Muscle layer of colon (tissue), 2 donors: Measurements from ENCODE around the gene ARHGAP22.

ENCODE experiments used
- H3K27ac ChIP-seq: one replicate; pipeline ENCODE4 v1.7.0; 2013; ENCODE audit warnings: low read depth, mild to moderate bottlenecking, low read length, moderate library complexity
- H3K27me3 ChIP-seq, 2 donors: one replicate each; pipeline ENCODE4 v1.7.0; 2013; ENCODE audit warnings: low read length in 2 of 2, mild to moderate bottlenecking in 2 of 2; ENCODE audit not compliant: insufficient read depth in 2 of 2, control insufficient read depth in 1 of 2
- H3K36me3 ChIP-seq: one replicate; pipeline ENCODE4 v1.7.0; 2013; ENCODE audit warnings: mild to moderate bottlenecking, low read length; ENCODE audit not compliant: insufficient read depth
- H3K4me1 ChIP-seq: one replicate; pipeline ENCODE4 v1.7.0; 2013; ENCODE audit warnings: mild to moderate bottlenecking, low read length; ENCODE audit not compliant: insufficient read depth
- H3K4me3 ChIP-seq, 2 donors: one replicate each; pipeline ENCODE4 v1.7.0; 2013; ENCODE audit warnings: low read length in 2 of 2, low read depth in 1 of 2, mild to moderate bottlenecking in 1 of 2, moderate library complexity in 1 of 2
- H3K9ac ChIP-seq: one replicate; pipeline ENCODE4 v1.7.0; 2013; ENCODE audit warnings: low read length
- H3K9me3 ChIP-seq: one replicate; pipeline ENCODE4 v1.7.0; 2013; ENCODE audit warnings: mild to moderate bottlenecking, low read length
- donor health status: abdominal sarcoma.
- donor health status: Adenocarcinoma of cecum.

ARHGAP22 gene

GRCh38 chr10:48520184-48520506 is 84.7 kb downstream of the ARHGAP22 start:
- Histone ChIP-seq H3K36me3 (no peaks in the 10 kb centered on the region), H3K27me3 (no peaks in the 10 kb centered on the region), H3K4me1 (peaks cover 8% of the 10 kb centered on the region), H3K27ac (no peak overlapping the region), H3K9me3 (no peaks in the 10 kb centered on the region), H3K4me3 (no peak overlapping the region), H3K9ac (no peak overlapping the region)

- Histone ChIP-seq H3K27ac (no peak overlapping the region), H3K36me3 (no peaks in the 10 kb centered on the region), H3K4me3 (no peak overlapping the region), H3K9me3 (no peaks in the 10 kb centered on the region), H3K27me3 (no peaks in the 10 kb centered on the region), H3K4me1 (peaks cover 8% of the 10 kb centered on the region), H3K9ac (no peak overlapping the region)
Measured at GRCh38 chr10:48519481-48520183, 85.2 kb downstream of the ARHGAP22 start.

- Histone ChIP-seq H3K27ac (no peak overlapping the region), H3K27me3 (no peaks in the 10 kb centered on the region), H3K9ac (no peak overlapping the region), H3K36me3 (no peaks in the 10 kb centered on the region), H3K4me1 (peaks cover 8% of the 10 kb centered on the region), H3K4me3 (no peak overlapping the region), H3K9me3 (no peaks in the 10 kb centered on the region)
Measured at GRCh38 chr10:48518986-48519385, 85.9 kb downstream of the ARHGAP22 start.

GRCh38 chr10:48517911-48518811 is 86.7 kb downstream of the ARHGAP22 start:
- Histone ChIP-seq H3K9me3 (peaks cover 4% of the 10 kb centered on the region), H3K36me3 (no peaks in the 10 kb centered on the region), H3K4me3 (no peak overlapping the region), H3K9ac (no peak overlapping the region), H3K4me1 (peaks cover 7% of the 10 kb centered on the region), H3K27ac (no peak overlapping the region), H3K27me3 (no peaks in the 10 kb centered on the region)

GRCh38 chr10:48517482-48517881 is 87.4 kb downstream of the ARHGAP22 start:
- Histone ChIP-seq H3K27ac (no peak overlapping the region), H3K9me3 (peaks cover 7% of the 10 kb centered on the region), H3K4me1 (peaks cover under 1% of the 10 kb centered on the region), H3K4me3 (no peak overlapping the region), H3K36me3 (no peaks in the 10 kb centered on the region), H3K9ac (no peak overlapping the region), H3K27me3 (no peaks in the 10 kb centered on the region)

- H3K4me3 ChIP-seq: no peak overlapping the region
- no peaks in the 10 kb centered on the region for H3K36me3 ChIP-seq
- H3K9ac ChIP-seq: no peak overlapping the region
- no peaks in the 10 kb centered on the region for H3K4me1 ChIP-seq
- no peaks in the 10 kb centered on the region for H3K27me3 ChIP-seq
- peaks cover 7% of the 10 kb centered on the region for H3K9me3 ChIP-seq
- no peak overlapping the region for H3K27ac ChIP-seq
Measured at GRCh38 chr10:48516911-48517310, 88.0 kb downstream of the ARHGAP22 start.

GRCh38 chr10:48514916-48515315 is 90.0 kb downstream of the ARHGAP22 start:
- no peak overlapping the region for H3K27ac ChIP-seq
- no peak overlapping the region for H3K9ac ChIP-seq
- H3K36me3 ChIP-seq: no peaks in the 10 kb centered on the region
- H3K27me3 ChIP-seq: no peaks in the 10 kb centered on the region
- H3K4me1 ChIP-seq: no peaks in the 10 kb centered on the region
- H3K9me3 ChIP-seq: peaks cover 7% of the 10 kb centered on the region
- H3K4me3 ChIP-seq: no peak overlapping the region

- Histone ChIP-seq H3K4me3 (no peak overlapping the region), H3K36me3 (no peaks in the 10 kb centered on the region), H3K27me3 (no peaks in the 10 kb centered on the region), H3K9me3 (peaks cover 7% of the 10 kb centered on the region), H3K27ac (no peak overlapping the region), H3K9ac (no peak overlapping the region), H3K4me1 (no peaks in the 10 kb centered on the region)
Measured at GRCh38 chr10:48514255-48514654, 90.6 kb downstream of the ARHGAP22 start.

GRCh38 chr10:48512861-48513260 is 92.0 kb downstream of the ARHGAP22 start:
- Histone ChIP-seq H3K9ac (no peak overlapping the region), H3K9me3 (peaks cover 7% of the 10 kb centered on the region), H3K36me3 (no peaks in the 10 kb centered on the region), H3K4me3 (no peak overlapping the region), H3K27me3 (no peaks in the 10 kb centered on the region), H3K4me1 (no peaks in the 10 kb centered on the region), H3K27ac (no peak overlapping the region)

GRCh38 chr10:48511875-48512231 is 93.0 kb downstream of the ARHGAP22 start:
- Histone ChIP-seq H3K27ac (no peak overlapping the region), H3K36me3 (no peaks in the 10 kb centered on the region), H3K9ac (no peak overlapping the region), H3K4me3 (no peak overlapping the region), H3K4me1 (no peaks in the 10 kb centered on the region), H3K9me3 (peaks cover 7% of the 10 kb centered on the region), H3K27me3 (no peaks in the 10 kb centered on the region)

GRCh38 chr10:48511066-48511874 is 93.6 kb downstream of the ARHGAP22 start:
- peaks cover 7% of the 10 kb centered on the region for H3K9me3 ChIP-seq
- no peak overlapping the region for H3K27ac ChIP-seq
- H3K4me1 ChIP-seq: no peaks in the 10 kb centered on the region

More at GRCh38 chr10:48511066-48511874, 93.6 kb downstream of the ARHGAP22 start:
- Histone ChIP-seq H3K9ac (no peak overlapping the region), H3K27me3 (no peaks in the 10 kb centered on the region), H3K36me3 (no peaks in the 10 kb centered on the region), H3K4me3 (no peak overlapping the region)
